ENCODE measurements around the gene MCOLN2.

MCOLN2 gene

DNA sequence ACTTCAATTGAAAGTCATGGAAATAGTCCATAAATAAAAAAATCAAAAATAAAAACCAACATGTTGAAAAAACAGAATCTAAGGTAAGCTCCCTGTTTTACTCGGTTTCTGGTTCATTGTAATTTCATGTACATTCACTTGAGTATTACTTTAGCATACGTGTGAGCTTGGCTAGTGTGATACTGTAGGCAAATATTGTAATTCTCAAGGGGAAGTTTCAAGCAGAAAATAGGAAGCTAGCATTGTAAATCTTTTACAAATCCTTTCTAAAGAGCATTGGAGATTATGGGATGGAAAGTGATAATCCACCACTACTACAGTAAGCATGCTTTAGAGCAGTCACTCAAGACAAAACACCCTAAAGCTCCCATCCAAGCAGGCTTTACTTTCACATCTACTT lies 100.6 kb downstream of the MCOLN2 start:
- TF ChIP-seq, protein P1, sequence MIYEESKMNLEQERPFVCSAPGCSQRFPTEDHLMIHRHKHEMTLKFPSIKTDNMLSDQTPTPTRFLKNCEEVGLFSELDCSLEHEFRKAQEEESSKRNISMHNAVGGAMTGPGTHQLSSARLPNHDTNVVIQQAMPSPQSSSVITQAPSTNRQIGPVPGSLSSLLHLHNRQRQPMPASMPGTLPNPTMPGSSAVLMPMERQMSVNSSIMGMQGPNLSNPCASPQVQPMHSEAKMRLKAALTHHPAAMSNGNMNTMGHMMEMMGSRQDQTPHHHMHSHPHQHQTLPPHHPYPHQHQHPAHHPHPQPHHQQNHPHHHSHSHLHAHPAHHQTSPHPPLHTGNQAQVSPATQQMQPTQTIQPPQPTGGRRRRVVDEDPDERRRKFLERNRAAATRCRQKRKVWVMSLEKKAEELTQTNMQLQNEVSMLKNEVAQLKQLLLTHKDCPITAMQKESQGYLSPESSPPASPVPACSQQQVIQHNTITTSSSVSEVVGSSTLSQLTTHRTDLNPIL (CRISPR knock-in tag; IDR thresholded peaks at IDR 0.05; ENCODE audit: low read depth), result no peak
- TF ChIP-seq CSDC2 (CRISPR knock-in tag; IDR thresholded peaks at IDR 0.05) (no peak), GLIS3 (CRISPR knock-in tag; IDR thresholded peaks at IDR 0.05) (no peak), ISL1 (CRISPR knock-in tag; IDR thresholded peaks at IDR 0.05) (no peak), RARB (CRISPR knock-in tag; IDR thresholded peaks at IDR 0.05) (no peak), ZFP30 (CRISPR knock-in tag; IDR thresholded peaks at IDR 0.05) (no peak), ESRRG (CRISPR knock-in tag; IDR thresholded peaks at IDR 0.05) (no peak), ZNF70 (CRISPR knock-in tag; IDR thresholded peaks at IDR 0.05) (no peak), PPARA (CRISPR knock-in tag; IDR thresholded peaks at IDR 0.05; ENCODE audit: borderline replicate concordance) (no peak), ZC3H10 (CRISPR knock-in tag; IDR thresholded peaks at IDR 0.05) (no peak), ARNTL (CRISPR knock-in tag; IDR thresholded peaks at IDR 0.05; ENCODE audit: borderline replicate concordance, low read depth) (no peak), ZNF565 (CRISPR knock-in tag; conservative IDR thresholded peaks at IDR 0.05; ENCODE audit: low read depth) (no peak), TOX (CRISPR knock-in tag; IDR thresholded peaks at IDR 0.05; ENCODE audit: borderline replicate concordance) (no peak), BACH2 (CRISPR knock-in tag; IDR thresholded peaks at IDR 0.05; ENCODE audit: borderline replicate concordance) (no peak)
- TF ChIP-seq, protein P2, sequence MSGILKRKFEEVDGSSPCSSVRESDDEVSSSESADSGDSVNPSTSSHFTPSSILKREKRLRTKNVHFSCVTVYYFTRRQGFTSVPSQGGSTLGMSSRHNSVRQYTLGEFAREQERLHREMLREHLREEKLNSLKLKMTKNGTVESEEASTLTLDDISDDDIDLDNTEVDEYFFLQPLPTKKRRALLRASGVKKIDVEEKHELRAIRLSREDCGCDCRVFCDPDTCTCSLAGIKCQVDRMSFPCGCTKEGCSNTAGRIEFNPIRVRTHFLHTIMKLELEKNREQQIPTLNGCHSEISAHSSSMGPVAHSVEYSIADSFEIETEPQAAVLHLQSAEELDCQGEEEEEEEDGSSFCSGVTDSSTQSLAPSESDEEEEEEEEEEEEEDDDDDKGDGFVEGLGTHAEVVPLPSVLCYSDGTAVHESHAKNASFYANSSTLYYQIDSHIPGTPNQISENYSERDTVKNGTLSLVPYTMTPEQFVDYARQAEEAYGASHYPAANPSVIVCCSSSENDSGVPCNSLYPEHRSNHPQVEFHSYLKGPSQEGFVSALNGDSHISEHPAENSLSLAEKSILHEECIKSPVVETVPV (CRISPR knock-in tag; IDR thresholded peaks at IDR 0.05), result no peak
- TF ChIP-seq, protein P3, sequence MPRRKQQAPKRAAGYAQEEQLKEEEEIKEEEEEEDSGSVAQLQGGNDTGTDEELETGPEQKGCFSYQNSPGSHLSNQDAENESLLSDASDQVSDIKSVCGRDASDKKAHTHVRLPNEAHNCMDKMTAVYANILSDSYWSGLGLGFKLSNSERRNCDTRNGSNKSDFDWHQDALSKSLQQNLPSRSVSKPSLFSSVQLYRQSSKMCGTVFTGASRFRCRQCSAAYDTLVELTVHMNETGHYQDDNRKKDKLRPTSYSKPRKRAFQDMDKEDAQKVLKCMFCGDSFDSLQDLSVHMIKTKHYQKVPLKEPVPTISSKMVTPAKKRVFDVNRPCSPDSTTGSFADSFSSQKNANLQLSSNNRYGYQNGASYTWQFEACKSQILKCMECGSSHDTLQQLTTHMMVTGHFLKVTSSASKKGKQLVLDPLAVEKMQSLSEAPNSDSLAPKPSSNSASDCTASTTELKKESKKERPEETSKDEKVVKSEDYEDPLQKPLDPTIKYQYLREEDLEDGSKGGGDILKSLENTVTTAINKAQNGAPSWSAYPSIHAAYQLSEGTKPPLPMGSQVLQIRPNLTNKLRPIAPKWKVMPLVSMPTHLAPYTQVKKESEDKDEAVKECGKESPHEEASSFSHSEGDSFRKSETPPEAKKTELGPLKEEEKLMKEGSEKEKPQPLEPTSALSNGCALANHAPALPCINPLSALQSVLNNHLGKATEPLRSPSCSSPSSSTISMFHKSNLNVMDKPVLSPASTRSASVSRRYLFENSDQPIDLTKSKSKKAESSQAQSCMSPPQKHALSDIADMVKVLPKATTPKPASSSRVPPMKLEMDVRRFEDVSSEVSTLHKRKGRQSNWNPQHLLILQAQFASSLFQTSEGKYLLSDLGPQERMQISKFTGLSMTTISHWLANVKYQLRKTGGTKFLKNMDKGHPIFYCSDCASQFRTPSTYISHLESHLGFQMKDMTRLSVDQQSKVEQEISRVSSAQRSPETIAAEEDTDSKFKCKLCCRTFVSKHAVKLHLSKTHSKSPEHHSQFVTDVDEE (CRISPR knock-in tag; IDR thresholded peaks at IDR 0.05), result no peak
- TF ChIP-seq, protein P4, sequence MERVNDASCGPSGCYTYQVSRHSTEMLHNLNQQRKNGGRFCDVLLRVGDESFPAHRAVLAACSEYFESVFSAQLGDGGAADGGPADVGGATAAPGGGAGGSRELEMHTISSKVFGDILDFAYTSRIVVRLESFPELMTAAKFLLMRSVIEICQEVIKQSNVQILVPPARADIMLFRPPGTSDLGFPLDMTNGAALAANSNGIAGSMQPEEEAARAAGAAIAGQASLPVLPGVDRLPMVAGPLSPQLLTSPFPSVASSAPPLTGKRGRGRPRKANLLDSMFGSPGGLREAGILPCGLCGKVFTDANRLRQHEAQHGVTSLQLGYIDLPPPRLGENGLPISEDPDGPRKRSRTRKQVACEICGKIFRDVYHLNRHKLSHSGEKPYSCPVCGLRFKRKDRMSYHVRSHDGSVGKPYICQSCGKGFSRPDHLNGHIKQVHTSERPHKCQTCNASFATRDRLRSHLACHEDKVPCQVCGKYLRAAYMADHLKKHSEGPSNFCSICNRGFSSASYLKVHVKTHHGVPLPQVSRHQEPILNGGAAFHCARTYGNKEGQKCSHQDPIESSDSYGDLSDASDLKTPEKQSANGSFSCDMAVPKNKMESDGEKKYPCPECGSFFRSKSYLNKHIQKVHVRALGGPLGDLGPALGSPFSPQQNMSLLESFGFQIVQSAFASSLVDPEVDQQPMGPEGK (CRISPR knock-in tag; IDR thresholded peaks at IDR 0.05; ENCODE audit: borderline replicate concordance), result no peak
- ATAC-seq, result no peak

DNA sequence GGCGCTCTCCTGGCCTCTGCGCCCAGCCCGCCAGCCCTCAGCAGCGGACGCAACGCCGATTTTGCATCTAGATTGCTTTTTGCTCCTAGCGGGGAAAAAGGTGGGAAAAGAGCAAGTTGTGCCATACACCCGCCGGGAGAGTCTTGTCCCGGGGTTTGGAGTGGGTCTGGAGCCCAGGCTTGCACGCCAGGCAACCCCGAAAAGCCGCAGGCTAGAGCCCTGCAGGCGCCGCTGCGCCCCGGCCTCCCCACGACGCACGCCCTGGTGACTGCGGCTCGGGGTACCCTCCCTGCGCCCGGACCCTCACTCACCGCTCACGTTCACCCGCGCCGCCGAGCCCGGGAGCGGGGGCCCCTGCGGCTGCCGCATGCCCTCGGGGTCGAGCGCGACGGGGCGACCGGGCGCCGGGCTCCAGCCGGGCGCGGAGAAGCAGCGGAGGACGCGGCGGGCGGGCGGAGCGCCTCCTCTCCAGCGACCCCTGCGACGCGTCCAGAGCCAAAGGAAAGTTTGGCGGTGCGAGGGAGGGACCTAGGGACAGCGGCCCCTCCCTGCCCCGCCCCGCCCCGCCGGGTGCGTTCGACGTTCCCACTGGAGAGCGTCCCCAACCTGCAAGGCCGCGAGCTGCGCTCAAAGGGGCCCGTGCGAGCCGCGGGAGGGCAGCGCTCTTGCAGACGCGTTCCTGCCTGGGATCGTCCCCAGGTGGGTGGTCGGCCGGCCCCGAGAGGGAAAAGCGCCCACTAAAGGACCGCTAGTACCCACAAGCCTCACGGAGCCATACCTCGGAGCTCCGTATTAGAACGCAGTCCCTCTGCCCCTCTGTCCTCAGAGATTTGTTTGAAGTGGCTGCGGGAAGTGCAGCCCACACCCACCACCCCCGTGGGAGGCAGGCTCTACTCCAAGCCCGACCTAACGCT lies 104.0 kb downstream of the MCOLN2 start, which contains the start of gene LPAR3:
LPAR3 (minus strand) TSS at position 502 of the 914 bp plus-strand sequence. CDS start 27,086 bp downstream, outside the sequence.
- TF ChIP-seq ZNF8 (CRISPR knock-in tag; IDR thresholded peaks at IDR 0.05) (no peak), ESRRG (CRISPR knock-in tag; IDR thresholded peaks at IDR 0.05) (no peak), ISL1 (CRISPR knock-in tag; IDR thresholded peaks at IDR 0.05) (no peak), GLIS3 (CRISPR knock-in tag; IDR thresholded peaks at IDR 0.05) (no peak), BACH2 (CRISPR knock-in tag; IDR thresholded peaks at IDR 0.05; ENCODE audit: borderline replicate concordance) (no peak), ZNF70 (CRISPR knock-in tag; IDR thresholded peaks at IDR 0.05) (no peak), TOX (CRISPR knock-in tag; IDR thresholded peaks at IDR 0.05; ENCODE audit: borderline replicate concordance) (no peak), TCF4 (CRISPR knock-in tag; IDR thresholded peaks at IDR 0.05; ENCODE audit: borderline replicate concordance) (no peak)
- TF ChIP-seq, protein P2 (CRISPR knock-in tag; IDR thresholded peaks at IDR 0.05), result no peak
- ATAC-seq, result peak; percentile 43; the same call in 2 of the 3 replicates

DNA sequence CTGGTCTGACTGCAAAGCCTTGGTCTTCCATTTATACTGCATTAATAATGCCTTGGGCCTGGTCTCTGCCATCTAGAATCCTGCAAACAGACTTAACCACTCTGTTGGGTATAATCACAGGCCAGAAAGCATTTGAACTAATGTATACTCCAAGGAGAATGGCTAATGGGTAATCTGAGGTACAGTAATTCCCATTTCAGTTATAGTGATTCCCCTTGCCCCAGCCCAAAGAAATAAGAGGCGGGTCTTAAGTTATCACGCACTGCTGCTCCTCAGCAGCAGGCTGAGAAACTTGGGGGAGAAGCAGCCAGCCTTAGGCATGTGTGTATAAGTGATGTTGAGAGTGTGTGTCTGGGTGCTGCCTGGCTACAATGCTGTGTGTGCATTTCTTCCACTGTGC lies 106.3 kb downstream of the MCOLN2 start:
- ATAC-seq, result no peak
- TF ChIP-seq ZC3H10 (CRISPR knock-in tag; IDR thresholded peaks at IDR 0.05) (no peak), ZNF565 (CRISPR knock-in tag; conservative IDR thresholded peaks at IDR 0.05; ENCODE audit: low read depth) (no peak), ZFP3 (CRISPR knock-in tag; IDR thresholded peaks at IDR 0.05) (no peak), CSDC2 (CRISPR knock-in tag; IDR thresholded peaks at IDR 0.05) (no peak), BACH2 (CRISPR knock-in tag; IDR thresholded peaks at IDR 0.05; ENCODE audit: borderline replicate concordance) (no peak), ZNF70 (CRISPR knock-in tag; IDR thresholded peaks at IDR 0.05) (no peak), GLIS3 (CRISPR knock-in tag; IDR thresholded peaks at IDR 0.05) (no peak)
- TF ChIP-seq, protein P1 (CRISPR knock-in tag; IDR thresholded peaks at IDR 0.05; ENCODE audit: low read depth), result no peak

All from SK-N-SH treated with all-trans-retinoic acid at 6 μM for 48 hours (cell line).